GM21447 (cell line): ENCODE data around the gene TENM4.

ENCODE experiments used
- ATAC-seq: cut with Tn5 transposase; IDR thresholded peaks from one replicate; pipeline ENCODE4 v1.9.1; 2021; ENCODE audit not compliant: unreplicated experiment

TENM4 gene

DNA sequence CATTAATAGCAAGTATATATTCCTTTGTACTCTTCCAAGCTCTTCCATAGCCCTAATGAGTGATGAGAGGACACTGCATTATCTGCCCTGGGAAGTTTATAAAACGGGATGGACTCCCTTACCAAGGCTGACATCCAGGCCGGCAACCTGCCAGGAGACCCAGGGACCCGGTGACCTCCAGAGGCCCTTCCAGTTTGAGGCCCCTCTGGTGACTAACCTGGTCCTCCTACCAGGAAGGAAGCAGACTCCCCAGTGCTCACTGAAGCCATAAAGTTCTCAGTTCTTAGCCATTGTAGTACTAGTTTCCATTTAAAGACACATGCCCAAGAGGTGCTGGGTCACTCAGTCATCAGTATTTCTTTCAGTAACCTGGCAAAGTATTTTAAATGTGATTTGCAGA lies 345.4 kb downstream of the TENM4 start:
- no peak for ATAC-seq

DNA sequence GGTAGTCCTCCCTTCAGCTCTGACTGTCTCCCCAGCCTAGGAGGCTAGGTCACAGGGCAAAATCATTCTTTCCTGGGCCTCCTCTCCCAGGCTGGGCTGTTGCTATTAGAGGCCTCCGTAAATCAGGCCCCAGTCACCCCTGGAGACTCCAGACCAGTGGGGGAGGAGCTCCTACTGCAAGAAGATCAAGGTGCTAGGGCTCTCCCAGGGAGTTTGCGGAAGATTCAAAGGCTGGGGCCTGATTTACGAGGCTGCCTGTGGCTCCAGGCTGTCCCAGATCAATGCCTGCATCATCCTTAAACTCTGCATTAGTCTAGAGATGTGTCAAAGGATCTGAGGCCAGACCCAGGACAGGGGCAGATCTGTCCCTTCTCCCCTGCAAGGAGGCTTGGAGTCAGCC lies 346.2 kb downstream of the TENM4 start:
- no peak for ATAC-seq

DNA sequence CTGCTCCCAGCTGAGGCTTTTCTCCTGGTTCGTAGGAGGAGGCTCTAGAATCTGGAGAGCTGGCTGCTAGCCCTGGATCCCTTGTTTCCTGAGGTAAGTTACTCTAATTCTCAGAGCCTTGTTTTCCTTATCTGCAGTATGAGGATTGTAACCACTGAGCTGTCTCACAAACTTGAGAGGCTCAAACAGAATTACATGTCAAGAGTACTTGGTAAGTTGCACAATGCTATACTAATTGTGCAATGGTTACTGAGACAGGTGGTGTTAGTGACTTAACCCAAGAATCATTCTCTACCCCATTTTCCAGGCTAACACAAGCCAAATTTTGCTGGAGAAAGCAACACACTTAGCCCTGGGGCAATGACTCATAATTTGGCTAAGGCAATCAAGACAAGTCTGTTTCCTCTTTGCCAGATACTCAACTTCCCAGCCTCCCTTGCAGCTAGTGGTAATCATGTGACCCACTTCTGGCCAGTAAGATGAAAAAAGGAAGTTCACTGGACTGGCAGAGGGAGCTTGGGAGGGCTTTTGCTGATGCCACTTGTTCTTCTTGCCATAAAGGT lies 348.0 kb downstream of the TENM4 start:
- no peak for ATAC-seq

DNA sequence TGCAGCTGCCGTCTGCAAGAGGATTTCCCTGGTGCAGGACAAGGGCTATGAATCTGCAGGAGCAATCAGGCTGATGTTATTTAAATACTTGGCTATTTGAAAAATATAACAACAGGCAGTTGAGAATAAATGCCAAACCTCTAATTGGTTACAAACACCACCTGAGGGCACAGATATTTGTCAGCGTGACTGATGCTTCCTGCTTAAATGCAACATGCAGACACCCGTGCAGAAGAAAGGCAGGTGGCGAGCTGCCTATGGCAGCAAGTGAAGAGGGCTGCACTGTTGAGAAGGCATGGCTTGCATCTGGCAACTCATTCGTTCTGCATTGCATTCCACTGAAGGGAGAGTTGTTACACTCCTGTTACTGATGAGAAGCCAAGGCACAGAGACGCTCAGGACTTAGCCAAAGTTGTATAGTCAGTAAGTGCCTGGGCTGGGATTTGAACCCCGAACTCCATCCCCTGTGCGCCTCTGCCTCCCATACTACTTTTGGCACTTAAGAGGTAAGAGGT lies 350.6 kb downstream of the TENM4 start:
- ATAC-seq: no peak

DNA sequence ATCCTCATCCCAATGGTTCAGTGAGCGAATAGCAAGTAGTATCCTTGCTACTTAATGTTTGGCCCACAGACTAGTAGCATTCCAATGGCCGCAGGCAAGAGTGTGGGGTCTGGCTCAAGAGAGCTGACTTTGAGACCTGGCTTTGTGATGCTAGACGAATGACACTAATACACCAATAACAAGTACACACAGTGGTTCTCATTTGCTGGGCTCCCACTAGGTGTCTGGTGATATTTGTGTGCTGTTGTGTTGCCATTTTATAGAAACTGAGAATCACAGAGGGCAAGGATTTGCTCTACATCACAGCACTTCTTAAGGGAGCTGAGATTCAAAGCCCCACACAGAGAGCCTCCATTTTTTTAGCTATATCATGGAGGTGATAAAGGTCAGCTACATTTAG lies 351.2 kb downstream of the TENM4 start:
- no peak for ATAC-seq

DNA sequence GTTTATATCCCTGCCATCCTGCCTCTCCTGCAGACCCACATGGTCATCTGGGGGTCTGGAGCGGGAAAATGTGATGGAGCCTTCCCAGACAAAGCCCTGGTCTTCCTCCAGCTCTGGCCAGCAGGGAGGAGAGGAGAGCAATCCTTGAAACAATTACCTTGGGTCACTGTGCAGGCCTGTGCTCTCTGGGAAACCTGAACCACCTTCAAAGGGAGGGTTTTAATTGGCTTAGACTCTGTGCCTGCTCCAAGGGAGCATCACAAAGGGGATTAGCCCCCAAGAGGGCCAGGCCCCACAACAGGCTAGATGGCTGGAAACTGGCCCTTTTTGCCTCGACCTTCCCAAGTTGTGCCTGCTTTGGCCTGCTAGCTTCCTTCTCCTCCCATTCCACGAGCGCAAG lies 351.9 kb downstream of the TENM4 start:
- ATAC-seq: no peak

DNA sequence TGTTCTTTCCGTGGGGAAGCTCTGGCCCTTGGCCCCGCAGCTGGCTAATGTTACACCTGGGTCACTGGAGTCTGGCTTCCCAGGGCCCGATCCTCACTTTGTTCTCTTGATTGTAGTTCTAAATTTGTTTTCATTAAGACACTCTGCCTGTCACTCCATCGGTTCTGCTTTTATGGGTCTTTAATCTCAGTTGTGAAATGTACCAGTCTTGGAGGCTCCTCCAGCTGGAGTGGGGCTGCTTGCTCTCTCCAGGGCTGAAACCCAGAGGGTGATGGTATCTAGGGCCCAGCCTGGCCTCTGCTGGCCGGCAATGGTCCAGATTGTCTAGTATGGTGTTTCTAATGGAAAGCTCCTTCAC lies 352.9 kb downstream of the TENM4 start:
- ATAC-seq: no peak

DNA sequence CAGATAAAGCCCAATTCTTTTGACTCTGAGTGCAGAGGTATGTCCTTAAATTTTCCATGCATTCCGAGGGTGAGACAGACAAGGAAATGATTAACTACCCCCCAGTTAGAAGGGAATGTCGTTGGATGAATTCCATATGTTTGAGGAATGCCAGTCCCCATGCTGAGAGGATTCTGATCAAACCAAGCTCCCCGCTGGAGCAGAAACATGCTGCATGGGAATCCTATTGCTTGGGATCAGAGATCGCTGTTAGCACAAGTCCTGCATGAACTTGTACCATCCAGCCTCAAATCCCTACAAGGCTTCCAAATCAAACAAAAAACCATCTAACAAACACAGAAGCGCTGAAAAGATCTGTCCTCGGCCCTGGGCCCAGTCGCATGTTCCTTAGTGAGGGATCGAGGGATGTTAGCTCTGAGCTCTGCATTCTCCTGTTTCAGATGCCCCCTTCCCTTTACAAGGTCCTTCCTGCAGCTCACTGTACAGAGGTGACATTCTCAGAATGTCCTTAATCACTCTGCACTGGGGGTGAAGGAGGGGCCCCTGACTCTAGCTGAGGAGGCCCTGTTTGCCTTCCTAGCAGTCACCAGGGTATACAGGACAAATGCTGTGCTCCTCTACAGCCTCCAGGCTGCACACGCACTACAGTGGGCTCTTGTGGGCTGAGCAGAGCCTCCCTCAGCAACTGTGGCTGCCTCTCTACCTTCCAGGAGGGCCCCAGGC lies 353.4 kb downstream of the TENM4 start:
- no peak for ATAC-seq

DNA sequence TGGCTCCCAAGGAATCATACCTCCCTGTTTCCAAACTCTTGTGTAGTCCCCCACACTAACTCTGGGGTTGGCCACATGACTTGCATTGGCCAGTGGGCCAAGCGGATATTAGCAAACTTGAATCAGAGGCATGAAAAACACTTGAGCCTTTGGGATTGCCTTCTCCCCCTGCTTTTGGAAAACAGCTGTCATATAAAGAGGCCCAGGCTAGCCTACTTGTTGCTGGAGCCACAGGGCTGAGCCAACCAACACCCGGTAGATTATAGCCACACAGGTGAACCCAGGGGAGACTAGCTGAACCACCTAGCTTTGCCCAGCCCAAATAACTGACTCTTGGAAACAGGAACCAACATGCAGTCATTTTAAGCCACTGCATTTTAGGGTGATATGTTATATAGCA lies 354.8 kb downstream of the TENM4 start:
- no peak for ATAC-seq

DNA sequence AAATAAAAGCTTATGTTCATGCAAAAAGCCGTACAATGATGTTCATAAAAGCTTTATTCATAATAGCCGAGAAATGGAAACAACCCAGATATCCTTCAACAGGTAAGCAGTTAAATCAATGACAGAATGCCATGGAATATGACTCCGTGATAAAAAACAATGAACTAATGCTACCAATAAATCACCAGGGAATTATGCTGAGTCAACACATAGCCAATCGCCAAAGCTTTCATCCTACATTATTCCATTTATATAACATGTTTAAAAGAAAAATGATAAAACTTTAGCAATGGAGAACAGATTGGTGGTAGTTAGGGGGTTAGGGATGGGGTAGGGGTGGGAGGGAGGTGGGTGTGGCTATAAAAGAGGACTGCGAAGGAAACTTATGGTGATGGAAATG lies 356.4 kb downstream of the TENM4 start:
- ATAC-seq: no peak

DNA sequence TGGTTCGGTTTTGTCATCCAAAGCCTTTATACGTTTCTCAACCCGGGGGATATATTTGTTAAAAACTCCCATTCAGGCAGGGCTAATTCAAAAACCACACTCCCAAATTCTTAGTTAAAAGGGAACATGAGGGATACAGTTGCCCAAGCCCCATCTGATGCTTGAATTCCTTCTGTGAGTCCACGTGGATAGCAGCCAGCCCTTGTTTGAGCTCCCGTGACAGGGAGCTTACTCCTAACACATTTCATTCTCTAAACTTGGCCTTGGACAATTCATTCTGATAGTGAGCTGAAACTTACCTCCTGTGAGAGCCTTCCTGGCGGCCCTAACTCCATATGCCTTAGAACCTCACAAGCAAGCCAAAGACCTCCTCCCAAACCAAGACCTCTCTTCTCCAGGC lies 357.5 kb downstream of the TENM4 start:
- ATAC-seq: no peak

DNA sequence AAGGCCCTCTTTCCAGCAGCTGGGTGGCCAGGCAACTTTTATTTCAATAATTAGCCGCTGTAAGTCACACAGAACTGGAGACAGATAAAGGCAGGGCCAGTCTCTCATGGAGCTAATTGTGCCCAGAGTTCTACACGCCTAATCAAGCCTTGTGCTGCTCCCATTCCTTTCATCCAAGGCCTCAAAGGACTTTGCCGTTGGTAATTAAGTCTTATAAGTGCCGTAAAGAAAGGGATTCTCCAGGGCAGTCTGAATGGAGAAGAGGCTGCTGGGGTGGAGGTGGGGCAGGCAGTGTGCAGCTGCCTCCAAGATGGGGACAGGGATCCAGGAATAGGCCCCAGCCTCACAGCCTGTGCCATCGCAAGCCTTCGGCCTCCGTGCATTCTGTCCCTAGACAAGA lies 357.9 kb downstream of the TENM4 start:
- no peak for ATAC-seq

DNA sequence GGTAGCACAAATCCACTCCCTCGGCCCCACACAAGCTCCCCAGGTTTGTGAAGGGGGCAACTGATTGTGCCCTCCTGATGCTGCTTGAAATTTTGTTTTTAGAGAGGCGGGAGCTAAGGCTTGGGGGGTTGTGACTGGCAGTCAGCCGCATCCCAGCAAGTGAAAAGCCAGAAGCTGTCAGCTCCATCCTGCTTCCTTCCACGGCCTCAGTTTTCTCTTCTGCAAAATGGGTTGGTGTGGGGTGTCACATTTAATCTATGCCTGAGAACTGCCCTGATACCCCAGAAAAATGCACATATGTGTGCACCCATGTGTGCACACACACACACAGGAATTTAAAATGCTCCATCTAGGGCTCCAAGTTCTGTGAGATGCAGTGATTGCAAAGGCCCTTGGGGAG lies 358.6 kb downstream of the TENM4 start:
- no peak for ATAC-seq

DNA sequence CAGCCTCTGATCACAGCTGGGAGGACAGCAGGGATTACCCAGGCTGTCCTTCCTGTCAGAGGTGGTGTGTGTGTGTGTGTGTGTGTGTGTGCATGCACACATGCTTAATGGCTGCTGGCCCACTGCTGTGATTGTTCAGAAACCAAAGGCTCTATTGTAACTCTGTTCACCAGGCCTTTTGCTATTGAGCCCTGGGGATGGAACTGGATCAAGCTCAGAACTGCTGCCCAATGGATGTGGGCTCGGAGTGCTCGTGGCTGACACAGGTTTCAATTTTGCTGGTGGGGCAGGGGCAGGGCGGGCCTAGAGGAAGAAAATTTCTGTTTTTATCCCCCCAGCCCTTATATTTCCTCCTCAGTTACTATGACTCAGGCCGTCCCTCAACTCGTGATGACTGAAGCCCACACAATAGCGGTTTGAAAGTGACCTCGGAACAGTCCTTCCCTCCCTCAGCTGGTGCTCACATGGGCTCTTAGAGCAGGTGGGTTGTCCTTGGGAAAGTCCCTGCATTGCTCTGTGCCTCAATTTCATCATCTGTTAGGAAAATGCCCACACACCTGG lies 359.3 kb downstream of the TENM4 start:
- no peak for ATAC-seq

DNA sequence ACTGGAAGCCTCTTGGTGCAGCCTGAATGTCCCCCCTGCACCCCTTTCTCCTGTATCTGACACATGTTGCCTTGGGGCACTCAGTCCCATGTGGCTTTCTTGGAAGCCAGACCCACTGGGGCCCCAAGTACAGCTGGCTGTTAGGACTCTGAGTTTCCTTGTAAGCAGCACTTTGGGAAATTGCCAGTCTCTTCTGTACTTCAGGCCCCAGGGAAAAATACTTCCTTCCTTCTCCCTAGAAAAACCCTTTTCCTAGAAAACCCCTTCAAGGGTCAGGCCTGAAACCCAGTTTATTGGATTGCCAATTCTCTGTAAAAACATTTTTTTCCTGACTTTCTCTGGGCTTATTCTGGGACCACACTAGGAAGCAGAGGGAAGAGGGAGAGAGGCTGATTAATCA lies 360.3 kb downstream of the TENM4 start:
- no peak for ATAC-seq

DNA sequence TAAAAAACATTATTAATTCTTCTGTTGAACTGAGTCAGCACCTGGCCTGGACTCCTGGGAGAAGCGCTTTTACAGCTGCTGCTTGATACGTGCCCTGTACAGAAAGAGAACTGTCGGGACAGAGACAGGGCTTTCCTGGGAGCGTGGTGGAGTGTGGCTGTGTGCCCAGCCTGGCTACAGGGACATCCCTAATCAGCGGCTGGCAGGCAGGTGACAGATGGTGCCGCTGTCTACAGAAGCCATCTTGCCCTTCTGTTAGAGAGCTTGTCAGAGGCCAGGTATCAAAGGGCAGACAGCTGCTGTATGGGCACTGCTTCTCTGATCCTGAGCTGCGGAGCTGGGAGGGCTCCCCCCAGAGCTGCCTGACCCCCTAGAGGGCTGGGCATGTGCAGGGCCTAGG lies 361.8 kb downstream of the TENM4 start:
- ATAC-seq: no peak

DNA sequence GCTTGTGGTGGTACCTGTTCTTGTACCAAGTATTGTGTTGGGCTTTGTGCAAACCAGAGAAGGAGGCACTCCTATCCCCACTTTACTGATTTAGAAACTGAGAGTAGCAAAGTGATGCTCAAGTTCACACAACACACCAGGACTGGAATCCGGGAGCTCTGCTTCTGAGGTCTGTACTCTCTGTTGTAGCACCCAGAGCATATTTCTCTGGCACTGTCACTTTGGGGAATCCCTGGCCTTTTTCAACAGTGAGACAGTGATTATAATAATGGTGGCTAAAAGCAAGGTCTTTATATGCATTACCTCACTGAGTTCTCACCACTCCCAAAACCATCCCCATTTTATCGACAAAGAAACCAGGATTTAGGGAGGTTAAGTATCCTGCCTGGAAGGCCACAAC lies 362.4 kb downstream of the TENM4 start:
- ATAC-seq: no peak

DNA sequence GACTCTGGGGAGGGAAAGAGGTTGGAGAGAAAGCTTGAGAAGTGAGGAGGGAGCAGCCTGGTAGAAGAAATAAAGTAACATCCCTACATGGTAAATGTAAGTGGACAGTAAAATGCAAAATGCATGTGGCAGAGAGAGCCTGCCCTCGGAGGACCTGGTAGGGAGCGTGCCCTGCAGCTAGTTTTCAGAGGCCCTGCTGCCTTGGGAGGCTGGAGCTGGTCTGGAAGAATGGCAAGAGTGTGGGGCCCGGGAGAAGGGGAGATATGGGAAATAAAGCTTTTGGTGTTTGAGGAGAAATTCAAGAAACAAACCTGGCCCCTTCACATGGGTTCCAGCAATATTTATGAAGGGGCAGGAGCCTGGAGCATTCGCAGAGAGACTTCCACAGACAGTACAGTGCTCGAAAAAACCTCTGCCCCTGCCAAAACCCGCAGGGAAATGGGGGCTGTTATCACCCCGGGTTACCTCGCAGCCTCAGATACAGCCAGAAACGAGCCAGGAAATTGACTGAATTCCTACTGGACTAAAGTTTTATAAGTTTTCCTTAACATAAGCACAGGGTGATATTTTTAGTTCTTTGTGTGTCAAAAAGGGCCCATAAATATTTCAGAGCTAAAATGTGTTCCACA lies 363.0 kb downstream of the TENM4 start:
- no peak for ATAC-seq

DNA sequence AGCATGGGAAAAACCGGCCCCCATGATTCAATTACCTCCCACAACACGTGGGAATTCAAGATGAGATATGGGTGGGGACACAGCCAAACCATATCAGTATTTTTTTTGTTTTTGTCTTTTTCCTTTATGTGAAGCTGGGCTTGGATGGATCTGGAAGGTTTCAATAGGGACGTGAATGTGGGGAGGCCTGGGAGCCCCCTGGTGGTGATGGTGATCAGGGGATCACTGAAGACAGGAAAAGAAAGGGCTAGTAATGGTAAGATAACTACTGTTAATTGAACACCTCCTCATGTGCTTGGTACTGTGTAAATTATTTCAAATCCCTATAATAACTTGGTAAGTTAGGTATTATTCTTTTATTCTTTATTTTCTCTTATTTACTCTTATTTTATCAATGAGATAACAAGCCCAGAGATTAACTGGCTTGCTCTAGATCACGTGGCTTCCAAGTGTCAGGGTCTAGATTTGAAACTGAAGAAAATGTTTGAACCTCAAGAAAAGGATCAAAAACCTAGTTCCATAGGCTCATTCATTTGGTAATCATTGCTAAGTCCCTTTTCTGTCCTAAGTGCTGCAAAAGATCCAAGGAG lies 364.2 kb downstream of the TENM4 start:
- no peak for ATAC-seq

DNA sequence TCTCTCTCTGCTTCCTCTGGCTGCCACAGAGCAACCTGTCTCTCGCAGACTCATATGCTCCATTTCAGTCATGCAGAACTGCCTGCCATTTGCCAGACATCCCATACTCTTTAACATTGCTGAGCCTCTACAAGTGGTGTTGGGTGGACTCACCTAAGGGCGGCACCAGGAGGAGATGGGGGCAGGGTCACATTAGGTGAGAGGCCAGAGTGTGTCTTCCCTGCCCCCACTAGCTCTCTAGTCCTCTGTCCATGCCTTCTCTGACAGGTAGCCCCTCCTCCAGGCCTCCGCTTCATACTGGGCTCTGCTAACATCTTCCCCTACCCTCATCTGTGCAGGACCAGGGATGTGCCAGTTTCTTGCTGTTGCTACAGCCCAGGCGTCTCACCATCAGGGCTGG lies 366.3 kb downstream of the TENM4 start:
- ATAC-seq: no peak

DNA sequence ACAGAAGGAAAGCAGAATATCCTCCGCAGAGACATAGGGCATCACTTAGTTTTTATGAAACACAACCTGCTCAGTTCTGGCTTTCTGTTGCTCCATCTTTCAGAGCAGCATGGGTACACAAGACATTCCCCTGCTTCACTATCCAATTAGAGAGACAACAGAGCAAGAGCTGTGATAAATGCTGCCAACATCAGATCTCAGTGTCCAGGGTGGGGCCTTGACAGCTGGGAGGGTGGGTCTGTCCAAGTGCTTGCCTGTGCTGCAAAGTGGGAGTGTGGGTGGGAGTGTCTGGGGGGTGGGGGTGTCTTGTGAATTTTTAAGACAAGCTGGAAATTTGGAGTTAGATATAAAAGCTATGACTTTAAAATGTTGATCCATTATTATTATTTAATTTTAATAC lies 369.6 kb downstream of the TENM4 start:
- no peak for ATAC-seq

DNA sequence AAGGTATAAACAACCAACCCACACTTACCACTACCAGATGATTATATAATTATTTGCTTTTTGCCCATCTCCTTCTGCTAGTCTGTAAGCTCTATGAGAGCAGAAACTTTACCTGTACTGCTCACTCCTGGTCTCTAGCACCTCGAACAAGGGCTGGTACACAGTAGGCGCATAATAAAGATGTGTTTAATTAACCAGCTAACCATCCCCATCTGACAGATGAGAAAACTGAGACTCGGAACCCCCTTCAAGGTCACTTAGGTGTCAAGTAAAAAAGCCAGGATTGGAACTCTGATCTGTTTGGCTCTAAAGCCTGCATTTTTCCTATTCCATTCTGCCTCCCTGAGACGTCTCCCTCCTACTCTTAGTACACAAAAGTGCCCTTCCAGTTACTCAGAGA lies 370.3 kb downstream of the TENM4 start:
- ATAC-seq: no peak
